ENCODE measurements around the gene BLZF1. TPM values are rescaled to one million over a fixed set of nuclear protein-coding genes. Genes with fewer than 3 reads are reported as not detected.

The BLZF1 gene
- polyA plus RNA-seq, 1 donor from 2014 or later, result 19.9 TPM

GRCh38 chr1:169321539-169321938 is 46.5 kb upstream of the BLZF1 start:
- no peaks in the 10 kb centered on the region for H3K9me2 ChIP-seq (ENCODE audit: insufficient read depth, low read length)
- H3K79me2 ChIP-seq (replicated peaks; ENCODE audit: insufficient read depth, low read length), result peaks cover 6% of the 10 kb centered on the region
- no peak overlapping the region for H3K9ac ChIP-seq (ENCODE audit: low read length)
- no peak overlapping the region for H3K4me3 ChIP-seq (ENCODE audit: low read length)
- no peak overlapping the region for H3K4me2 ChIP-seq (ENCODE audit: low read length)
- H3K27me3 ChIP-seq (ENCODE audit: insufficient read depth, low read depth, low read length), result no peaks in the 10 kb centered on the region
- no peak overlapping the region for H2AFZ ChIP-seq (ENCODE audit: low read depth, low read length)
- no peaks in the 10 kb centered on the region for H3F3A ChIP-seq (ENCODE audit: insufficient read depth, low read length, poor library complexity, severe bottlenecking)
- TF ChIP-seq SMC3 (conservative IDR thresholded peaks at IDR 0.05; ENCODE audit: poor library complexity), result no peak
- no peak for TF ChIP-seq POLR2AphosphoS5 (IDR thresholded peaks at IDR 0.05)
- no peak for TF ChIP-seq EP300 (conservative IDR thresholded peaks at IDR 0.05; ENCODE audit: poor library complexity, severe bottlenecking)
- no peak for TF ChIP-seq EZH2 (IDR thresholded peaks at IDR 0.05; ENCODE audit: borderline replicate concordance, insufficient read depth, low read length, poor library complexity, severe bottlenecking)
- TF ChIP-seq RAD21 (conservative IDR thresholded peaks at IDR 0.05), result no peak
- TF ChIP-seq TAF1 (IDR thresholded peaks at IDR 0.05; ENCODE audit: low read depth), result no peak
- no peak for TF ChIP-seq MXI1 (conservative IDR thresholded peaks at IDR 0.05; ENCODE audit: poor library complexity, severe bottlenecking)
- no peak for TF ChIP-seq CTCF (IDR thresholded peaks at IDR 0.05; ENCODE audit: poor library complexity, severe bottlenecking)
- no peak for TF ChIP-seq REST (IDR thresholded peaks at IDR 0.05; ENCODE audit: borderline replicate concordance)
- no peak overlapping the region for H3K27ac ChIP-seq (ENCODE audit: low read length)
- no peaks in the 10 kb centered on the region for H3K36me3 ChIP-seq (ENCODE audit: insufficient read depth, low read length)
- H3K9me3 ChIP-seq (ENCODE audit: low read length), result no peaks in the 10 kb centered on the region
- H4K20me1 ChIP-seq (ENCODE audit: insufficient read depth), result no peaks in the 10 kb centered on the region

GRCh38 chr1:169322138-169322537 is 45.9 kb upstream of the BLZF1 start:
- Histone ChIP-seq H2AFZ (ENCODE audit: low read depth, low read length) (no peak overlapping the region), H3F3A (ENCODE audit: insufficient read depth, low read length, poor library complexity, severe bottlenecking) (no peaks in the 10 kb centered on the region), H3K9ac (ENCODE audit: low read length) (no peak overlapping the region), H3K79me2 (replicated peaks; ENCODE audit: insufficient read depth, low read length) (peaks cover 6% of the 10 kb centered on the region), H4K20me1 (ENCODE audit: insufficient read depth) (no peaks in the 10 kb centered on the region), H3K9me3 (ENCODE audit: low read length) (no peaks in the 10 kb centered on the region), H3K27ac (ENCODE audit: low read length) (no peak overlapping the region), H3K9me2 (ENCODE audit: insufficient read depth, low read length) (no peaks in the 10 kb centered on the region), H3K36me3 (ENCODE audit: insufficient read depth, low read length) (no peaks in the 10 kb centered on the region), H3K4me2 (ENCODE audit: low read length) (no peak overlapping the region), H3K4me3 (ENCODE audit: low read length) (no peak overlapping the region), H3K27me3 (ENCODE audit: insufficient read depth, low read depth, low read length) (no peaks in the 10 kb centered on the region)
- TF ChIP-seq TAF1 (IDR thresholded peaks at IDR 0.05; ENCODE audit: low read depth), result no peak

GRCh38 chr1:169325117-169325516 is 42.9 kb upstream of the BLZF1 start:
- no peak overlapping the region for H3K4me3 ChIP-seq (ENCODE audit: low read length)
- H3K4me2 ChIP-seq (ENCODE audit: low read length), result no peak overlapping the region
- H3K9me2 ChIP-seq (ENCODE audit: insufficient read depth, low read length), result no peaks in the 10 kb centered on the region
- TF ChIP-seq TAF1 (IDR thresholded peaks at IDR 0.05; ENCODE audit: low read depth) (no peak), CTCF (IDR thresholded peaks at IDR 0.05; ENCODE audit: poor library complexity, severe bottlenecking) (no peak), REST (IDR thresholded peaks at IDR 0.05; ENCODE audit: borderline replicate concordance) (no peak), RAD21 (conservative IDR thresholded peaks at IDR 0.05) (no peak), EZH2 (IDR thresholded peaks at IDR 0.05; ENCODE audit: borderline replicate concordance, insufficient read depth, low read length, poor library complexity, severe bottlenecking) (no peak), SMC3 (conservative IDR thresholded peaks at IDR 0.05; ENCODE audit: poor library complexity) (no peak), EP300 (conservative IDR thresholded peaks at IDR 0.05; ENCODE audit: poor library complexity, severe bottlenecking) (no peak), MXI1 (conservative IDR thresholded peaks at IDR 0.05; ENCODE audit: poor library complexity, severe bottlenecking) (no peak)
- no peak overlapping the region for H3K27ac ChIP-seq (ENCODE audit: low read length)
- no peaks in the 10 kb centered on the region for H3K9me3 ChIP-seq (ENCODE audit: low read length)
- no peak overlapping the region for H2AFZ ChIP-seq (ENCODE audit: low read depth, low read length)
- no peaks in the 10 kb centered on the region for H4K20me1 ChIP-seq (ENCODE audit: insufficient read depth)
- H3K36me3 ChIP-seq (ENCODE audit: insufficient read depth, low read length), result no peaks in the 10 kb centered on the region
- no peak overlapping the region for H3K9ac ChIP-seq (ENCODE audit: low read length)
- no peaks in the 10 kb centered on the region for H3K27me3 ChIP-seq (ENCODE audit: insufficient read depth, low read depth, low read length)
- no peaks in the 10 kb centered on the region for H3F3A ChIP-seq (ENCODE audit: insufficient read depth, low read length, poor library complexity, severe bottlenecking)
- H3K79me2 ChIP-seq (replicated peaks; ENCODE audit: insufficient read depth, low read length), result peaks cover 12% of the 10 kb centered on the region

Measured in neural cell (in vitro differentiated cells).